Measurements from ENCODE around the gene ABCB8.

- TF ChIP-seq CTCF (IDR thresholded peaks at IDR 0.05) (no peak), POLR2A (IDR thresholded peaks at IDR 0.05) (no peak)
These were observed 47.4 kb downstream of the ABCB8 start for GRCh38 chr7:151075662-151075971.
